HEK293 (cell line): Measurements from ENCODE around the gene PAPSS1.

ENCODE experiments used
- BCL11A ChIP-seq: fragments of 450-650 bp; formaldehyde crosslinking; IDR thresholded peaks from 2 replicates; pipeline ENCODE4 v1.5.1; 2016; ENCODE audit warnings: low read depth, missing biosample characterization, missing genetic modification characterization
- HOXA7 ChIP-seq: sonication (generic); formaldehyde crosslinking; IDR thresholded peaks from 2 replicates; pipeline ENCODE4 v1.8.1; 2022; ENCODE audit warnings: missing genetic modification reagents, borderline replicate concordance
- KLF10 ChIP-seq: fragments of 450-650 bp; IDR thresholded peaks from 2 replicates; pipeline ENCODE4 v1.5.1; 2018; ENCODE audit warnings: missing biosample characterization, mild to moderate bottlenecking, missing genetic modification characterization
- OSR2 ChIP-seq: fragments of 450-650 bp; formaldehyde crosslinking; IDR thresholded peaks from 2 replicates; pipeline ENCODE4 v1.5.1; 2016; ENCODE audit warnings: missing biosample characterization, missing genetic modification characterization
- PRDM6 ChIP-seq: fragments of 450-650 bp; formaldehyde crosslinking; IDR thresholded peaks from 2 replicates; pipeline ENCODE4 v1.5.1; 2017; ENCODE audit warnings: missing biosample characterization, missing genetic modification characterization
- TCF7L2 ChIP-seq: IDR thresholded peaks from 2 replicates; pipeline ENCODE4 v1.6.1; 2011; ENCODE audit warnings: low read depth, mild to moderate bottlenecking, inconsistent platforms, low read length, moderate library complexity, borderline replicate concordance
- TRIM28 ChIP-seq: IDR thresholded peaks from 2 replicates; pipeline ENCODE4 v1.6.1; 2011; ENCODE audit warnings: low read length, control low read depth, borderline replicate concordance
- WT1 ChIP-seq: fragments of 450-650 bp; formaldehyde crosslinking; IDR thresholded peaks from 2 replicates; pipeline ENCODE4 v1.5.1; 2016; ENCODE audit warnings: missing biosample characterization, missing genetic modification characterization
- ZBTB20 ChIP-seq: fragments of 450-650 bp; formaldehyde crosslinking; IDR thresholded peaks from 2 replicates; pipeline ENCODE4 v1.5.1; 2016; ENCODE audit warnings: missing biosample characterization, missing genetic modification characterization
- ZBTB21 ChIP-seq: fragments of 450-650 bp; formaldehyde crosslinking; IDR thresholded peaks from 2 replicates; pipeline ENCODE4 v1.5.1; 2017; ENCODE audit warnings: missing biosample characterization, missing genetic modification characterization
- ZNF138 ChIP-seq: fragments of 450-650 bp; formaldehyde crosslinking; IDR thresholded peaks from 2 replicates; pipeline ENCODE4 v1.5.1; 2016; ENCODE audit warnings: missing biosample characterization, missing genetic modification characterization, borderline replicate concordance
- ZNF174 ChIP-seq: fragments of 450-650 bp; formaldehyde crosslinking; IDR thresholded peaks from 2 replicates; pipeline ENCODE4 v1.5.0; 2017; ENCODE audit warnings: missing biosample characterization, mild to moderate bottlenecking, missing genetic modification characterization
- ZNF24 ChIP-seq: fragments of 450-650 bp; formaldehyde crosslinking; IDR thresholded peaks from 2 replicates; pipeline ENCODE4 v1.5.1; 2016; ENCODE audit warnings: missing biosample characterization, missing genetic modification characterization
- ZNF311 ChIP-seq: fragments of 450-650 bp; formaldehyde crosslinking; IDR thresholded peaks from 2 replicates; pipeline ENCODE4 v1.5.1; 2017; ENCODE audit warnings: missing biosample characterization, missing genetic modification characterization, borderline replicate concordance
- ZNF521 ChIP-seq: fragments of 450-650 bp; formaldehyde crosslinking; IDR thresholded peaks from 2 replicates; pipeline ENCODE4 v1.5.1; 2017; ENCODE audit warnings: missing biosample characterization, mild to moderate bottlenecking, missing genetic modification characterization
- ZNF544 ChIP-seq: fragments of 450-650 bp; formaldehyde crosslinking; IDR thresholded peaks from 2 replicates; pipeline ENCODE4 v1.5.0; 2017; ENCODE audit warnings: missing biosample characterization, missing genetic modification characterization
- ZNF571 ChIP-seq: fragments of 450-650 bp; formaldehyde crosslinking; IDR thresholded peaks from 2 replicates; pipeline ENCODE4 v1.5.0; 2017; ENCODE audit warnings: missing biosample characterization, missing genetic modification characterization
- ZNF580 ChIP-seq: fragments of 450-650 bp; formaldehyde crosslinking; IDR thresholded peaks from 2 replicates; pipeline ENCODE4 v1.5.1; 2016; ENCODE audit warnings: missing biosample characterization, missing genetic modification characterization
- ZNF600 ChIP-seq: fragments of 450-650 bp; formaldehyde crosslinking; IDR thresholded peaks from 2 replicates; pipeline ENCODE4 v1.5.1; 2016; ENCODE audit warnings: missing biosample characterization, missing genetic modification characterization
- ZNF610 ChIP-seq: fragments of 450-650 bp; formaldehyde crosslinking; IDR thresholded peaks from 2 replicates; pipeline ENCODE4 v1.5.1; 2016; ENCODE audit warnings: missing biosample characterization, missing genetic modification characterization, borderline replicate concordance
- ZNF639 ChIP-seq: fragments of 450-650 bp; formaldehyde crosslinking; IDR thresholded peaks from 2 replicates; pipeline ENCODE4 v1.5.1; 2016; ENCODE audit warnings: missing biosample characterization, missing genetic modification characterization
- ZNF654 ChIP-seq: fragments of 450-650 bp; formaldehyde crosslinking; IDR thresholded peaks from 2 replicates; pipeline ENCODE4 v1.5.1; 2016; ENCODE audit warnings: low read depth, missing biosample characterization, missing genetic modification characterization
- ZNF670 ChIP-seq: fragments of 450-650 bp; formaldehyde crosslinking; IDR thresholded peaks from 2 replicates; pipeline ENCODE4 v1.5.1; 2016; ENCODE audit warnings: missing biosample characterization, missing genetic modification characterization, low read depth
- ZNF792 ChIP-seq: fragments of 450-650 bp; formaldehyde crosslinking; IDR thresholded peaks from 2 replicates; pipeline ENCODE4 v1.5.1; 2016; ENCODE audit warnings: missing biosample characterization, missing genetic modification characterization
- ZSCAN30 ChIP-seq: fragments of 450-650 bp; IDR thresholded peaks from 2 replicates; pipeline ENCODE4 v1.5.1; 2018; ENCODE audit warnings: missing biosample characterization, mild to moderate bottlenecking, missing genetic modification characterization, moderate library complexity
- ZXDB ChIP-seq: fragments of 450-650 bp; formaldehyde crosslinking; IDR thresholded peaks from 2 replicates; pipeline ENCODE4 v1.5.1; 2016; ENCODE audit warnings: missing biosample characterization, missing genetic modification characterization
- TF ChIP-seq, protein P1 (sequence below): fragments of 450-650 bp; formaldehyde crosslinking; IDR thresholded peaks from 2 replicates; pipeline ENCODE4 v1.5.1; 2016; ENCODE audit warnings: missing biosample characterization, missing genetic modification characterization
- TF ChIP-seq, protein P2 (sequence below): fragments of 450-650 bp; formaldehyde crosslinking; IDR thresholded peaks from 2 replicates; pipeline ENCODE4 v1.5.0; 2017; ENCODE audit warnings: missing biosample characterization, missing genetic modification characterization, borderline replicate concordance
- TF ChIP-seq, protein P3 (sequence below): fragments of 450-650 bp; formaldehyde crosslinking; IDR thresholded peaks from 2 replicates; pipeline ENCODE4 v1.5.1; 2016; ENCODE audit warnings: missing biosample characterization, missing genetic modification characterization
- TF ChIP-seq, protein P4 (sequence below): fragments of 450-650 bp; formaldehyde crosslinking; IDR thresholded peaks from 2 replicates; pipeline ENCODE4 v1.5.1; 2016; ENCODE audit warnings: missing biosample characterization, missing genetic modification characterization

Gene PAPSS1

DNA sequence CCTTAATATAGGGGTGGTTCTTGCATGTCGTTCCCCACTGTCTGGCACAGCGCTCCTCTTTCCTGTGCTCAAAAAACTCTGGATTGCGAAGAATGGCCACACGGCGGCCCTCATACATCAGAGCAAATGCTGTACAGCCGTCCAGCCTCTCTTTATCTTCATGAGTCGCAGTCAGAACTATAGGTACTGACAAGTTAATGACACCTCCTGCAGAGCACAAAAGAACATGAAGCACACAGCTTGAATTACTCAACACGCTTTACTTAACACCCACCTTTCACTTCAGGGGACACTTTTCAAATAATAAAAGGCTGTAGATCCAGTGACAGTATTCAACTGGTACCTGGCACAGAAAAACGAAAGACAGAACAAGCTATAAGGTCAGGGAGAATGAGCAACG lies 65.3 kb downstream of the PAPSS1 start (continued):
- TF ChIP-seq WT1: peak; percentile 53; the same call in 1 of the 2 replicates
- TF ChIP-seq ZNF610 (tag by site-specific recombination): peak; percentile 67
- TF ChIP-seq ZNF654 (tag by site-specific recombination): peak; percentile 74
- TF ChIP-seq ZXDB (tag by site-specific recombination): peak; percentile 78
- TF ChIP-seq PRDM6 (tag by site-specific recombination): peak; percentile 92
- TF ChIP-seq ZNF138 (tag by site-specific recombination): no peak
- no peak for TF ChIP-seq ZNF174 (tag by site-specific recombination)
- peak; percentile 65; the same call in 1 of the 2 replicates for TF ChIP-seq ZNF24 (tag by site-specific recombination)
- TF ChIP-seq ZNF580 (tag by site-specific recombination): peak; percentile 84
- TF ChIP-seq ZBTB21 (tag by site-specific recombination): no peak
- no peak for TF ChIP-seq ZNF544 (tag by site-specific recombination)
- TF ChIP-seq, protein P1, sequence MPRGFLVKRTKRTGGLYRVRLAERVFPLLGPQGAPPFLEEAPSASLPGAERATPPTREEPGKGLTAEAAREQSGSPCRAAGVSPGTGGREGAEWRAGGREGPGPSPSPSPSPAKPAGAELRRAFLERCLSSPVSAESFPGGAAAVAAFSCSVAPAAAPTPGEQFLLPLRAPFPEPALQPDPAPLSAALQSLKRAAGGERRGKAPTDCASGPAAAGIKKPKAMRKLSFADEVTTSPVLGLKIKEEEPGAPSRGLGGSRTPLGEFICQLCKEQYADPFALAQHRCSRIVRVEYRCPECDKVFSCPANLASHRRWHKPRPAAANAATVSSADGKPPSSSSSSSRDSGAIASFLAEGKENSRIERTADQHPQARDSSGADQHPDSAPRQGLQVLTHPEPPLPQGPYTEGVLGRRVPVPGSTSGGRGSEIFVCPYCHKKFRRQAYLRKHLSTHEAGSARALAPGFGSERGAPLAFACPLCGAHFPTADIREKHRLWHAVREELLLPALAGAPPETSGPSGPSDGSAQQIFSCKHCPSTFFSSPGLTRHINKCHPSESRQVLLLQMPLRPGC: peak; percentile 85
- no peak for TF ChIP-seq HOXA7
- TF ChIP-seq, protein P2, sequence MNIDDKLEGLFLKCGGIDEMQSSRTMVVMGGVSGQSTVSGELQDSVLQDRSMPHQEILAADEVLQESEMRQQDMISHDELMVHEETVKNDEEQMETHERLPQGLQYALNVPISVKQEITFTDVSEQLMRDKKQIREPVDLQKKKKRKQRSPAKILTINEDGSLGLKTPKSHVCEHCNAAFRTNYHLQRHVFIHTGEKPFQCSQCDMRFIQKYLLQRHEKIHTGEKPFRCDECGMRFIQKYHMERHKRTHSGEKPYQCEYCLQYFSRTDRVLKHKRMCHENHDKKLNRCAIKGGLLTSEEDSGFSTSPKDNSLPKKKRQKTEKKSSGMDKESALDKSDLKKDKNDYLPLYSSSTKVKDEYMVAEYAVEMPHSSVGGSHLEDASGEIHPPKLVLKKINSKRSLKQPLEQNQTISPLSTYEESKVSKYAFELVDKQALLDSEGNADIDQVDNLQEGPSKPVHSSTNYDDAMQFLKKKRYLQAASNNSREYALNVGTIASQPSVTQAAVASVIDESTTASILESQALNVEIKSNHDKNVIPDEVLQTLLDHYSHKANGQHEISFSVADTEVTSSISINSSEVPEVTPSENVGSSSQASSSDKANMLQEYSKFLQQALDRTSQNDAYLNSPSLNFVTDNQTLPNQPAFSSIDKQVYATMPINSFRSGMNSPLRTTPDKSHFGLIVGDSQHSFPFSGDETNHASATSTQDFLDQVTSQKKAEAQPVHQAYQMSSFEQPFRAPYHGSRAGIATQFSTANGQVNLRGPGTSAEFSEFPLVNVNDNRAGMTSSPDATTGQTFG (tag by site-specific recombination): no peak
- no peak for TF ChIP-seq ZNF571 (tag by site-specific recombination)
- TF ChIP-seq ZSCAN30 (tag by site-specific recombination): peak; percentile 97
- TF ChIP-seq TRIM28: peak; percentile 29; the same call in 1 of the 2 replicates
- TF ChIP-seq, protein P3, sequence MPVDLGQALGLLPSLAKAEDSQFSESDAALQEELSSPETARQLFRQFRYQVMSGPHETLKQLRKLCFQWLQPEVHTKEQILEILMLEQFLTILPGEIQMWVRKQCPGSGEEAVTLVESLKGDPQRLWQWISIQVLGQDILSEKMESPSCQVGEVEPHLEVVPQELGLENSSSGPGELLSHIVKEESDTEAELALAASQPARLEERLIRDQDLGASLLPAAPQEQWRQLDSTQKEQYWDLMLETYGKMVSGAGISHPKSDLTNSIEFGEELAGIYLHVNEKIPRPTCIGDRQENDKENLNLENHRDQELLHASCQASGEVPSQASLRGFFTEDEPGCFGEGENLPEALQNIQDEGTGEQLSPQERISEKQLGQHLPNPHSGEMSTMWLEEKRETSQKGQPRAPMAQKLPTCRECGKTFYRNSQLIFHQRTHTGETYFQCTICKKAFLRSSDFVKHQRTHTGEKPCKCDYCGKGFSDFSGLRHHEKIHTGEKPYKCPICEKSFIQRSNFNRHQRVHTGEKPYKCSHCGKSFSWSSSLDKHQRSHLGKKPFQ: no peak; the same call in 1 of the 2 replicates
- TF ChIP-seq ZNF639 (tag by site-specific recombination): peak; percentile 60; the same call in 1 of the 2 replicates
- TF ChIP-seq ZBTB20 (tag by site-specific recombination): no peak
- TF ChIP-seq TCF7L2: peak; percentile 95
- TF ChIP-seq ZNF600: peak; percentile 46; the same call in 1 of the 2 replicates
- no peak for TF ChIP-seq ZNF670 (tag by site-specific recombination)
- peak; percentile 58; the same call in 1 of the 2 replicates for TF ChIP-seq KLF10 (tag by site-specific recombination)
- TF ChIP-seq ZNF792 (tag by site-specific recombination): no peak
- TF ChIP-seq OSR2: peak; percentile 64
- TF ChIP-seq, protein P4, sequence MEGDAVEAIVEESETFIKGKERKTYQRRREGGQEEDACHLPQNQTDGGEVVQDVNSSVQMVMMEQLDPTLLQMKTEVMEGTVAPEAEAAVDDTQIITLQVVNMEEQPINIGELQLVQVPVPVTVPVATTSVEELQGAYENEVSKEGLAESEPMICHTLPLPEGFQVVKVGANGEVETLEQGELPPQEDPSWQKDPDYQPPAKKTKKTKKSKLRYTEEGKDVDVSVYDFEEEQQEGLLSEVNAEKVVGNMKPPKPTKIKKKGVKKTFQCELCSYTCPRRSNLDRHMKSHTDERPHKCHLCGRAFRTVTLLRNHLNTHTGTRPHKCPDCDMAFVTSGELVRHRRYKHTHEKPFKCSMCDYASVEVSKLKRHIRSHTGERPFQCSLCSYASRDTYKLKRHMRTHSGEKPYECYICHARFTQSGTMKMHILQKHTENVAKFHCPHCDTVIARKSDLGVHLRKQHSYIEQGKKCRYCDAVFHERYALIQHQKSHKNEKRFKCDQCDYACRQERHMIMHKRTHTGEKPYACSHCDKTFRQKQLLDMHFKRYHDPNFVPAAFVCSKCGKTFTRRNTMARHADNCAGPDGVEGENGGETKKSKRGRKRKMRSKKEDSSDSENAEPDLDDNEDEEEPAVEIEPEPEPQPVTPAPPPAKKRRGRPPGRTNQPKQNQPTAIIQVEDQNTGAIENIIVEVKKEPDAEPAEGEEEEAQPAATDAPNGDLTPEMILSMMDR (tag by site-specific recombination): peak; percentile 45; the same call in 1 of the 2 replicates
- no peak for TF ChIP-seq ZNF311 (tag by site-specific recombination)
- TF ChIP-seq ZNF521: no peak
- peak; percentile 54; the same call in 1 of the 2 replicates for TF ChIP-seq BCL11A
